ENCODE results near the gene NRL.

Gene NRL

DNA sequence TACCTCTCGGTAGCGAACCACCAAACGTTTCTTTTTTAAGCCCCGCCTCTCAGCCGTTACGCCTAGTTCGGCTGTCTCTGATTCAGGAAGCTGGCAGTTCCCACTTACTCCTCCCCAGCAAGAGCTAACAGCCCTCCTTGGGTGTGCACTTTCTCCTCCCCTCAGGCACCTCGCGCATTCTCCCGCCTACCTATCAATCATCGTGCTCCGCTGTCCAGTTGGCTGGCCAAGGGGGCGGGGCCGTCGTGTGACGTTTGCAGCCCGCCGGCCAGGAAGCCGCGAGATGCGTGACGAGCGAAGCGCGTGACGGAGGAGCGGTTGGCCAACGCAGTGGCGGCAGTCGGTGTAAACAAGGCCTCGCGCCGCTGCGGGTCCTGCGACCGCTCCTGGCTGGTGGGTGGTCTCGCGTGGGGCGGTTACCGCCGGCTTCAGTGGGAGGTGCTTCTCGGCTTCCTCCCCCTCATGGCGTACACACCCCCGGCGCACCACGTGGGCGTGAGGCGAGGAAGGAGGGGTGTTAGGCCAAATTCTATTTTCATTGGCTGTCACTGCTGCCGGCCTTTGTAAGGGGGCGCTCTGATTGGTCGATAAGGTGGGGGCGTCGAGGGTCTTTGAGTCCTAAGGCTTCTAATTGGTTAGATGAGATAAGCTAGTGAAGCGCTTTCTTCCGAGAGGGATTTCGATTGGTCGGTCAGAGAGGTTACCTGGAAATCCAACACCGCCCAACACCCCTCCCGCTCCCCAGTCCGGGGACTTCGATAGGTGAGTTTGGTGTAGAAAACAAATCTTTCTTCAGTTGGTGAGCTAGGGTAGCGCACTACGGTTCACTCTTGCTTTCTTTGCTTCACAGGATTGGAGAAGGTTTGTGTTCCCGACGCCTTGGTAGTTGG, at the start of gene NRL, which contains the start of gene DCAF11:
Gene NRL, minus strand, starts transcription at position 418 of the 890 bp plus-strand sequence. CDS start 32,101 bp downstream, outside the sequence.
Gene DCAF11, plus strand, starts transcription at position 246 of the 890 bp plus-strand sequence. CDS start 818 bp downstream, outside the sequence.
- peak; percentile 96 to 100 (median 97) for DNase-seq
- intact Hi-C loops (cut with DNase I), result loop anchor here (1.0 to 2.0 kb wide), 3 partner anchors 26 to 47 kb away; partner anchors contain the start of genes EMC9, IRF9 and RNF31

DNA sequence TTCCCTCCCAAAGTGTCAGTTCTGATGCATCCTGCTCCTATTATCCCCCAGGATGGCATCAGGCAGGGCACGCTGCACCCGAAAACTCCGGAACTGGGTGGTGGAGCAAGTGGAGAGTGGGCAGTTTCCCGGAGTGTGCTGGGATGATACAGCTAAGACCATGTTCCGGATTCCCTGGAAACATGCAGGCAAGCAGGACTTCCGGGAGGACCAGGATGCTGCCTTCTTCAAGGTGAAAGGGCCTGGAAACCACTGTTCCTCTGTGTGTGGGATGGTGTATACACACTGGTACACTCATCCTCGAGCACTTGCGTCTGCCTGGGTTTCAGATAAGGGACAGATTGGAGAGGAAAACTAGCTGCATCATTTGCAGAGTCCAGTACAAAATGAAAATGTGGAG, 47.3 kb upstream of the NRL start:
- DNase-seq, result peak in 5 of 10 donors; percentile 17 to 70 (median 31)
- intact Hi-C loops (cut with DNase I), result no loop called here

- peak; percentile 92 to 99 (median 97) for DNase-seq
- intact Hi-C loops (cut with DNase I), result loop anchor here (1.0 to 2.0 kb wide), 3 partner anchors 14 to 47 kb away; partner anchors contain the start of genes DCAF11, IPO4, NRL and PSME2
Measured at GRCh38 chr14:24160850-24161804, 46.4 kb upstream of the NRL start, which contains the start of gene IRF9. Gene IRF9 (plus strand): TSS chr14:24161265. CDS start chr14:24162145, 880 bp downstream.

GRCh38 chr14:24160499-24160849, 45.7 kb upstream of the NRL start:
- intact Hi-C loops (cut with DNase I), result loop anchor here (2.0 kb wide), 2 partner anchors 14 to 28 kb away; partner anchors contain the start of genes IPO4, PSME2 and RNF31
- DNase-seq, result peak in 3 of 10 donors; percentile 43 to 62 (median 61)

- DNase-seq, result peak in 3 of 10 donors; percentile 25 to 63 (median 49)
- intact Hi-C loops (cut with DNase I), result loop anchor here (2.0 kb wide), 2 partner anchors 13 to 29 kb away; partner anchors contain the start of genes IPO4, PSME2 and RNF31
Measured at GRCh38 chr14:24159777-24160498, 45.2 kb upstream of the NRL start.

GRCh38 chr14:24157331-24157730, 42.6 kb upstream of the NRL start:
- DNase-seq, result peak in 3 of 10 donors; percentile 52 to 53 (median 53)

GRCh38 chr14:24156840-24157239, 42.1 kb upstream of the NRL start:
- DNase-seq, result no peak
- intact Hi-C loops (cut with DNase I), result no loop called here

More at GRCh38 chr14:24157331-24157730, 42.6 kb upstream of the NRL start:
- intact Hi-C loops (cut with DNase I), result no loop called here

- DNase-seq, result peak in 2 of 10 donors; percentile 15 to 65
- intact Hi-C loops (cut with DNase I), result no loop called here
Measured at GRCh38 chr14:24155100-24155499, 40.4 kb upstream of the NRL start.

- intact Hi-C loops (cut with DNase I), result no loop called here
- peak in 2 of 10 donors; percentile 27 to 78 for DNase-seq
Measured at GRCh38 chr14:24151404-24152080, 36.8 kb upstream of the NRL start.

DNA sequence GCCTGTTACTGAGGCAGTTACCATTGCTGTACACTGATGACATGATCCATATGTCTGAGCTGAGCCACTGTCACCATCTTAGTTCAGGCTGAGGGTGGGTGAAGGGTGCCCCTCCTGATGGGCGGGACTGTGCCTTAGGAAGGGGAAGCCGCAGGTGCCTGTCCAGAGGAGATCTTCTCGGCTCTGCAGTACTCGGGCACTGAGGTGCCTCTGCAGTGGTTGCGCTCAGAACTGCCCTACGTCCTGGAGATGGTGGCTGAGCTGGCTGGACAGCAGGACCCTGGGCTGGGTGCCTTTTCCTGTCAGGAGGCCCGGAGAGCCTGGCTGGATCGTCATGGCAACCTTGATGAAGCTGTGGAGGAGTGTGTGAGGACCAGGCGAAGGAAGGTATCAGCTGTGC, 36.2 kb upstream of the NRL start:
- intact Hi-C loops (cut with DNase I), result no loop called here
- peak in 2 of 10 donors; percentile 28 to 45 for DNase-seq

DNA sequence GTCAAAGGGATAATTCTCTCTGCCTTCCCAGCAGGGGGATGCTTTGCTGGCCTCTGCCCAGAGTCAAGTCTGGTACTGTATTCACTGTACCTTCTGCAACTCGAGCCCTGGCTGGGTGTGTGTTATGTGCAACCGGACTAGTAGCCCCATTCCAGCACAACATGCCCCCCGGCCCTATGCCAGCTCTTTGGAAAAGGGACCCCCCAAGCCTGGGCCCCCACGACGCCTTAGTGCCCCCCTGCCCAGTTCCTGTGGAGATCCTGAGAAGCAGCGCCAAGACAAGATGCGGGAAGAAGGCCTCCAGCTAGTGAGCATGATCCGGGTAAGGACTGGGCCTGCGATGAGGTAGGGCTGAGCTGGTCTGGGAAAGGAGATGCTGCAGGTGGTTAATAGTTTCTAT, 35.8 kb upstream of the NRL start:
- intact Hi-C loops (cut with DNase I), result no loop called here
- DNase-seq, result peak in 2 of 10 donors; percentile 55 to 59

GRCh38 chr14:24150061-24150460, 35.3 kb upstream of the NRL start:
- intact Hi-C loops (cut with DNase I), result no loop called here
- DNase-seq, result peak in 1 of 10 donors; percentile 69

DNA sequence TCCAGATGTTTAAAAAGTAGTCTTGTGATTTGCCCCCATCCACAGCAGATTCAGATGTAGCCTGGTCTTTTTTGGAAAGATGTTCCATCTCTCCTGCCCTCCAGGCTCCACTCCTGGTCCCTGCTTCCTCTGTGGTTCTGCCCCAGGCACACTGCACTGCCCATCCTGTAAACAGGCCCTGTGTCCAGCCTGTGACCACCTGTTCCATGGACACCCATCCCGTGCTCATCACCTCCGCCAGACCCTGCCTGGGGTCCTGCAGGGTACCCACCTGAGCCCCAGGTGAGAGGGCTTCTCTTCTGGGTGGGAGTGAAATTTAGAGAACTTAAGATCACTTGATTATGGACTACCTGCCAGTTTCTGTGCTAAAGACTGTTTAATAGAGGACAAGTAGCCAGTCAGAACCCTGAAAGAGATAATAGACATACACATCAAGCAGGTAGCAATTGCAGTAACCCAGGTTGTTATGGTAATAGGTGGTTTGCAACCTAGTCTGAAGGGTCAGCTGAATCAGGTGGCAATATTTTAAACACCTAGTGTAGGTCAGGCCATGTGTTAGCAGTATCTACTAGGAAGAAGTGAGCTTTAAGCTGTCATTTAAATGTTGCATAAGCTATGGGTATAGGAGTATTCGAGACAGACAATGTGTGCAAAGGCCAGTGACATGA, 34.7 kb upstream of the NRL start:
- intact Hi-C loops (cut with DNase I), result no loop called here
- peak in 1 of 10 donors; percentile 32 for DNase-seq

DNA sequence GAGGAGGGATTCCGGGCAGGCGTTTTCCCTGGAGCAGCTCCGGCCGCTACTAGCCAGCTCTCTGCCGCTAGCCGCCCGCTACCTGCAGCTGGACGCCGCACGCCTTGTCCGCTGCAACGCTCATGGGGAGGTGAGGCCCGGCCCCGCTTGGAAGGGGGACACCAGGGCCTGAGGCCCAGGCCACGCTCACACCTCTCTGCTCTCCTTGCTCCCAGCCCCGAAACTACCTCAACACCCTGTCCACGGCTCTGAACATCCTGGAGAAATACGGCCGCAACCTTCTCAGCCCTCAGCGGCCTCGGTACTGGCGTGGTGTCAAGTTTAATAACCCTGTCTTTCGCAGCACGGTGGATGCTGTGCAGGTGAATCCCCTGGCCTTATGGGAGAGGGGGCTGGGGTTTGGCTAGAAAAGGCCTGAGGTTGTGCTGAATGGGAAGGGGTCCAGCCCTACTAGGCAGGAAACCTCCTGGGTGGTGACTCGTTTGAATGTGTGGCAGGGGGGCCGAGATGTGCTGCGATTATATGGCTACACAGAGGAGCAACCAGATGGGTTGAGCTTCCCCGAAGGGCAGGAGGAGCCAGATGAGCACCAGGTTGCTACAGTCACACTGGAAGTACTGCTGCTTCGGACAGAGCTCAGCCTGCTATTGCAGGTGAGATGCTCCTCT, 33.1 kb upstream of the NRL start:
- DNase-seq, result peak in 1 of 10 donors; percentile 51
- intact Hi-C loops (cut with DNase I), result loop anchor here (1.0 to 2.0 kb wide), 2 partner anchors 13 to 34 kb away; partner anchors contain the start of genes DCAF11, IRF9 and NRL

DNA sequence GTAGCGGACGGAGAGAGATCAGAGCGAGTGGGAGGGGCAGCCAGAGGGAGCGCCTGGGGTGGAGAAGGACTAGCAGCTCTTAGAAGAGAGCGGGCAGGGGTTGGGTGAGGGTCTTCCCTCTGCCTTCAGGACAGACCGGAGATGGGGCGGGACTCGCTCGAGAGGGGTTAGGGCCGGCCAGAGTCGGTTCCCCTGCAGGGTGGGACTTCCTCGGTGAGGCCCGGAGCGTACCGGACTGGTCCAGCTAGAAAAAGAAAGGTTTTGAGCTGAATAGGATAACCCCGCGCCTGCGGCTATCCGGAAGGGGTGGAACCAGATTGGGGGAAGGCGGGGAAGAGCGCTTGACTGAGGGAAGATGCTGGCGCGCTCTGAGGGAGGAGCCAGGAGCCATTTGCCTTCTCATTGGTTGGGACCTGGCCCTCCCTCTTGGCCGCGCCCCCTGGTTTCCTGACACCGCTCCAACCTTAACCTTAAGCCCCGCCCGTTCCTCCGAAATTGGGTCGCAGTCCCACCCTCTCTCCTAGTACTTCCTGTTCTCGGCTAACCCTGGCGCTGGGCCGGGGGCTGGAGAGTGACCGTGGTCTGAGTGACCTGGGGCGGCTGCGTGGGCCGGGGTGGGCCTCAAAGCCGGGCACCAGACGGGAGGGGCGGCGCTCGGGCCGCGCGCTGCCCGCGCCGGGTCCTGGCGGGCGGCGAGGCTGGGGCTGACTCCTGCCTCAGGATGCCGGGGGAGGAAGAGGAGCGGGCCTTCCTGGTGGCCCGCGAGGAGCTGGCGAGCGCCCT, 32.4 kb upstream of the NRL start, which contains the start of gene RNF31:
Gene RNF31, plus strand, starts transcription at position 521 of the 783 bp plus-strand sequence. Its CDS starts 201 bp downstream, at position 722.
- peak; percentile 96 to 100 (median 98) for DNase-seq
- intact Hi-C loops (cut with DNase I), result loop anchor here (1.0 to 2.0 kb wide), 2 partner anchors 14 to 33 kb away; partner anchors contain the start of genes DCAF11, IRF9 and NRL

- peak; percentile 64 to 97 (median 79) for DNase-seq
- intact Hi-C loops (cut with DNase I), result loop anchor here (2.0 kb wide), 1 partner anchor 14 kb away; the partner anchor contains the start of gene IRF9
Measured at GRCh38 chr14:24146453-24146977, 31.8 kb upstream of the NRL start, which contains the start of gene PSME2. Gene PSME2 (minus strand): TSS chr14:24146610. CDS start chr14:24146581, 29 bp downstream.
